Right atrium auricular region (tissue), 2 donors: Measurements from ENCODE around the gene DPF3. TPM values are rescaled to one million over a fixed set of nuclear protein-coding genes. Genes with fewer than 3 reads are reported as not detected.

Experiments
- DNase-seq: peaks from one replicate; pipeline ENCODE4 v3.0.0-alpha.2; 2019; ENCODE audit warnings: low spot score
- H3K27ac ChIP-seq, 2 donors: fragments of 200-600 bp; sonication (generic); 1 replicate in 1 of 2; 2 replicates in 1 of 2; pipeline ENCODE4 v1.5.1; 2016 to 2019
- H3K27me3 ChIP-seq, 2 donors: fragments of 200-600 bp; sonication (generic); one replicate each; pipeline versions ENCODE4 v1.5.1 to v1.6.0; 2017 to 2019
- H3K36me3 ChIP-seq: fragments of 200-600 bp; sonication (generic); one replicate; pipeline ENCODE4 v1.5.1; 2016
- H3K4me1 ChIP-seq, 2 donors: fragments of 200-600 bp; sonication (generic); one replicate each; pipeline versions ENCODE4 v1.5.1 to v1.6.0; 2017 to 2019
- H3K4me3 ChIP-seq, 2 donors: fragments of 200-600 bp; sonication (generic); 1 replicate in 1 of 2; 2 replicates in 1 of 2; pipeline ENCODE4 v1.5.1; 2017 to 2019; ENCODE audit warnings: mild to moderate bottlenecking in 1 of 2, moderate library complexity in 1 of 2
- H3K9me3 ChIP-seq, 2 donors: fragments of 200-600 bp; sonication (generic); one replicate each; pipeline ENCODE4 v1.5.1; 2019
- CTCF ChIP-seq, 2 donors: fragments of 200-600 bp; sonication (generic); IDR thresholded peaks; one replicate each; pipeline ENCODE4 v1.5.1; 2019; ENCODE audit warnings: antibody characterized with exemption in 2 of 2
- total RNA-seq, 2 donors: library from RNA; depleted of rRNA; stranded (reverse); fragments of >200 nt; gene quantifications; one replicate each; pipeline ENCODE4 v1.1.0, GENCODE V29; 2016

The DPF3 gene
- total RNA-seq, 2 donors from 2014 or later = 14.7 to 26.6 TPM

- peak; percentile 13 for DNase-seq
- no peak for TF ChIP-seq CTCF (IDR thresholded peaks at IDR 0.05)
Measured at GRCh38 chr14:72605921-72606220, 288.0 kb downstream of the DPF3 start.

GRCh38 chr14:72605096-72605920, 288.6 kb downstream of the DPF3 start:
- H3K27ac ChIP-seq = no peak overlapping the region
- no peak overlapping the region for H3K4me3 ChIP-seq
- H3K36me3 ChIP-seq = no peaks in the 10 kb centered on the region
- no peaks in the 10 kb centered on the region for H3K9me3 ChIP-seq
- DNase-seq = peak; percentile 52
- no peaks in the 10 kb centered on the region for H3K27me3 ChIP-seq
- no peaks in the 10 kb centered on the region for H3K4me1 ChIP-seq
- no peak for TF ChIP-seq CTCF (IDR thresholded peaks at IDR 0.05)

More at GRCh38 chr14:72605921-72606220, 288.0 kb downstream of the DPF3 start:
- Histone ChIP-seq H3K4me3 (no peak overlapping the region), H3K4me1 (peaks cover 0 to 4% of the 10 kb centered on the region in 2 donors), H3K36me3 (no peaks in the 10 kb centered on the region), H3K9me3 (no peaks in the 10 kb centered on the region), H3K27me3 (no peaks in the 10 kb centered on the region), H3K27ac (no peak overlapping the region)

GRCh38 chr14:72604133-72604532, 289.8 kb downstream of the DPF3 start:
- no peak for TF ChIP-seq CTCF (IDR thresholded peaks at IDR 0.05)
- no peaks in the 10 kb centered on the region for H3K4me1 ChIP-seq
- H3K9me3 ChIP-seq = no peaks in the 10 kb centered on the region
- H3K27ac ChIP-seq = no peak overlapping the region
- H3K4me3 ChIP-seq = no peak overlapping the region
- H3K36me3 ChIP-seq = no peaks in the 10 kb centered on the region
- no peaks in the 10 kb centered on the region for H3K27me3 ChIP-seq
- DNase-seq = peak; percentile 30

- H3K36me3 ChIP-seq = no peaks in the 10 kb centered on the region
- no peaks in the 10 kb centered on the region for H3K9me3 ChIP-seq
- TF ChIP-seq CTCF (IDR thresholded peaks at IDR 0.05) = no peak
- no peaks in the 10 kb centered on the region for H3K4me1 ChIP-seq
- no peaks in the 10 kb centered on the region for H3K27me3 ChIP-seq
- DNase-seq = no peak
- no peak overlapping the region for H3K27ac ChIP-seq
- H3K4me3 ChIP-seq = no peak overlapping the region
Measured at GRCh38 chr14:72603639-72604038, 290.3 kb downstream of the DPF3 start.

- no peak for TF ChIP-seq CTCF (IDR thresholded peaks at IDR 0.05)
- no peaks in the 10 kb centered on the region for H3K27me3 ChIP-seq
- H3K27ac ChIP-seq = no peak overlapping the region
- no peak overlapping the region for H3K4me3 ChIP-seq
- no peaks in the 10 kb centered on the region for H3K4me1 ChIP-seq
- DNase-seq = no peak
- H3K36me3 ChIP-seq = no peaks in the 10 kb centered on the region
- no peaks in the 10 kb centered on the region for H3K9me3 ChIP-seq
Measured at GRCh38 chr14:72600551-72601330, 293.2 kb downstream of the DPF3 start.
